Naive B cell (primary cell): ENCODE measurements around the gene ENAH. TPM values are rescaled to one million over a fixed set of nuclear protein-coding genes. Genes with fewer than 3 reads are reported as not detected.

Source experiments
- ATAC-seq, 2 donors: fragments of 150-1000 bp; cut with Tn5 transposase; 2 replicates each; pipeline ENCODE4 v1.10.0; 2021; ENCODE audit warnings: low read depth in 2 of 2, mild to moderate bottlenecking in 2 of 2, moderate library complexity in 2 of 2
- DNase-seq: peaks from one replicate; pipeline ENCODE4 v3.0.0; 2022
- H3K27ac Mint-ChIP-seq, 6 donors: one replicate each; pipeline ENCODE4 v1.8.0; 2020 to 2022; ENCODE audit warnings: mild to moderate bottlenecking in 6 of 6, mixed read lengths in 6 of 6, moderate library complexity in 5 of 6, inconsistent platforms in 2 of 6
- H3K27me3 Mint-ChIP-seq, 3 donors: one replicate each; pipeline ENCODE4 v1.8.0; 2021 to 2022; ENCODE audit warnings: mixed read lengths in 3 of 3, mild to moderate bottlenecking in 1 of 3
- H3K36me3 Mint-ChIP-seq, 2 donors: one replicate each; pipeline ENCODE4 v1.8.0; 2020 to 2022; ENCODE audit warnings: mixed read lengths in 2 of 2, inconsistent platforms in 1 of 2, mild to moderate bottlenecking in 1 of 2
- H3K4me1 Mint-ChIP-seq, 3 donors: one replicate each; pipeline ENCODE4 v1.8.0; 2020 to 2022; ENCODE audit warnings: mixed read lengths in 3 of 3, inconsistent platforms in 1 of 3, mild to moderate bottlenecking in 1 of 3, moderate library complexity in 1 of 3
- H3K4me3 Mint-ChIP-seq, 8 donors: one replicate each; pipeline ENCODE4 v1.8.0; 2020 to 2022; ENCODE audit warnings: mild to moderate bottlenecking in 8 of 8, mixed read lengths in 8 of 8, moderate library complexity in 8 of 8, inconsistent platforms in 2 of 8
- H3K9me3 Mint-ChIP-seq, 7 donors: one replicate each; pipeline ENCODE4 v1.8.0; 2020 to 2022; ENCODE audit warnings: mixed read lengths in 7 of 7, mild to moderate bottlenecking in 5 of 7, inconsistent platforms in 2 of 7, moderate library complexity in 1 of 7
- polyA plus RNA-seq, 6 donors: library from polyadenylated mRNA; unstranded; fragments of 300-500 nt; fragmentation: Illumina TruSeq; gene quantifications; one replicate each; pipeline ENCODE4 v1.2.3, GENCODE V29; 2021; ENCODE audit warnings: low read depth in 6 of 6

Gene ENAH
- polyA plus RNA-seq, 6 donors from 2014 or later: 0.23 to 3.6 (median 2.0) TPM

- Mint-ChIP-seq H3K9me3 (no peaks in the 10 kb centered on the region), H3K27ac (peak overlapping the region; percentile 74 to 99 (median 82)), H3K4me3 (peak overlapping the region in 7 of 8 donors; percentile 9 to 90 (median 51)), H3K4me1 (peaks cover 29 to 36% (median 31%) of the 10 kb centered on the region in 3 donors), H3K27me3 (no peaks in the 10 kb centered on the region), H3K36me3 (no peaks in the 10 kb centered on the region)
- no peak for DNase-seq
- no peak for ATAC-seq
Measured at GRCh38 chr1:225465793-225466517, 187.0 kb downstream of the ENAH start.

GRCh38 chr1:225464851-225465792, 187.8 kb downstream of the ENAH start:
- Mint-ChIP-seq H3K4me3 (peak overlapping the region in 6 of 8 donors; percentile 27 to 77 (median 58)), H3K27ac (peak overlapping the region in 5 of 6 donors; percentile 20 to 95 (median 76)), H3K36me3 (no peaks in the 10 kb centered on the region), H3K4me1 (peaks cover 30 to 36% (median 32%) of the 10 kb centered on the region in 3 donors), H3K27me3 (no peaks in the 10 kb centered on the region), H3K9me3 (no peaks in the 10 kb centered on the region)
- no peak for DNase-seq
- ATAC-seq: no peak

- DNase-seq: no peak
- ATAC-seq: no peak
- Mint-ChIP-seq H3K27me3 (peaks cover 0 to 6% (median 0%) of the 10 kb centered on the region in 3 donors), H3K27ac (peak overlapping the region in 3 of 6 donors; percentile 26 to 88 (median 45)), H3K36me3 (no peaks in the 10 kb centered on the region), H3K9me3 (no peaks in the 10 kb centered on the region), H3K4me1 (peaks cover 20 to 26% (median 23%) of the 10 kb centered on the region in 3 donors), H3K4me3 (no peak overlapping the region)
Measured at GRCh38 chr1:225462714-225463574, 190.0 kb downstream of the ENAH start.

GRCh38 chr1:225462429-225462713, 190.6 kb downstream of the ENAH start:
- Mint-ChIP-seq H3K27me3 (peaks cover 0 to 6% (median 0%) of the 10 kb centered on the region in 3 donors), H3K27ac (no peak overlapping the region), H3K4me1 (peaks cover 14 to 22% (median 20%) of the 10 kb centered on the region in 3 donors), H3K9me3 (no peaks in the 10 kb centered on the region), H3K36me3 (no peaks in the 10 kb centered on the region), H3K4me3 (no peak overlapping the region)
- ATAC-seq (no peak), DNase-seq (no peak)

- no peak for DNase-seq
- no peaks in the 10 kb centered on the region for H3K36me3 Mint-ChIP-seq
- H3K27ac Mint-ChIP-seq: no peak overlapping the region
- no peaks in the 10 kb centered on the region for H3K9me3 Mint-ChIP-seq
- H3K4me1 Mint-ChIP-seq: peaks cover 8 to 20% (median 16%) of the 10 kb centered on the region in 3 donors
- H3K27me3 Mint-ChIP-seq: peaks cover 0 to 6% (median 0%) of the 10 kb centered on the region in 3 donors
- H3K4me3 Mint-ChIP-seq: peak overlapping the region in 1 of 8 donors; percentile 68
- ATAC-seq: no peak
Measured at GRCh38 chr1:225461533-225462428, 191.1 kb downstream of the ENAH start.

- H3K4me1 Mint-ChIP-seq: peaks cover 0 to 17% (median 9%) of the 10 kb centered on the region in 3 donors
- peaks cover 0 to 6% (median 0%) of the 10 kb centered on the region in 3 donors for H3K27me3 Mint-ChIP-seq
- H3K36me3 Mint-ChIP-seq: no peaks in the 10 kb centered on the region
- no peaks in the 10 kb centered on the region for H3K9me3 Mint-ChIP-seq
- ATAC-seq (no peak), DNase-seq (no peak)
- H3K27ac Mint-ChIP-seq: peak overlapping the region in 1 of 6 donors; percentile 73
- peak overlapping the region in 1 of 8 donors; percentile 16 for H3K4me3 Mint-ChIP-seq
Measured at GRCh38 chr1:225460737-225461532, 192.0 kb downstream of the ENAH start.

- Mint-ChIP-seq H3K27me3 (peaks cover 0 to 6% (median 0%) of the 10 kb centered on the region in 3 donors), H3K9me3 (no peaks in the 10 kb centered on the region), H3K4me3 (peak overlapping the region in 3 of 8 donors; percentile 16 to 35 (median 34)), H3K27ac (no peak overlapping the region), H3K36me3 (no peaks in the 10 kb centered on the region), H3K4me1 (peaks cover 0 to 13% (median 5%) of the 10 kb centered on the region in 3 donors)
- ATAC-seq (no peak), DNase-seq (no peak)
Measured at GRCh38 chr1:225460021-225460736, 192.7 kb downstream of the ENAH start.

- Mint-ChIP-seq H3K36me3 (no peaks in the 10 kb centered on the region), H3K27ac (no peak overlapping the region)
- no peak for DNase-seq
Measured at GRCh38 chr1:225458222-225458631, 194.7 kb downstream of the ENAH start.

GRCh38 chr1:225454733-225455132, 198.2 kb downstream of the ENAH start:
- H3K4me1 Mint-ChIP-seq: peaks cover 0 to 2% (median 0%) of the 10 kb centered on the region in 3 donors
- no peak overlapping the region for H3K4me3 Mint-ChIP-seq
- ATAC-seq (no peak), DNase-seq (no peak)
- H3K27ac Mint-ChIP-seq: no peak overlapping the region
- no peaks in the 10 kb centered on the region for H3K9me3 Mint-ChIP-seq
- H3K36me3 Mint-ChIP-seq: no peaks in the 10 kb centered on the region
- H3K27me3 Mint-ChIP-seq: peaks cover 0 to 7% (median 6%) of the 10 kb centered on the region in 3 donors

More at GRCh38 chr1:225458222-225458631, 194.7 kb downstream of the ENAH start:
- ATAC-seq: no peak
- Mint-ChIP-seq H3K9me3 (no peaks in the 10 kb centered on the region), H3K27me3 (peaks cover 0 to 6% (median 0%) of the 10 kb centered on the region in 3 donors), H3K4me1 (peaks cover 0 to 8% (median 4%) of the 10 kb centered on the region in 3 donors), H3K4me3 (no peak overlapping the region)

GRCh38 chr1:225453797-225454648, 198.9 kb downstream of the ENAH start:
- H3K4me3 Mint-ChIP-seq: no peak overlapping the region

More at GRCh38 chr1:225453797-225454648, 198.9 kb downstream of the ENAH start:
- Mint-ChIP-seq H3K36me3 (no peaks in the 10 kb centered on the region), H3K27me3 (peaks cover 0 to 7% (median 2%) of the 10 kb centered on the region in 3 donors), H3K27ac (no peak overlapping the region), H3K9me3 (no peaks in the 10 kb centered on the region), H3K4me1 (peaks cover 0 to 5% (median 2%) of the 10 kb centered on the region in 3 donors)
- ATAC-seq (no peak), DNase-seq (no peak)
